Activated naive CD8-positive, alpha-beta T cell (primary cell): ENCODE data around the gene ADAMTSL2.
A peak's percentile ranks its signal among the peaks of the same experiment; 100 is the strongest.

ENCODE experiments used
- H3K27ac Mint-ChIP-seq: one replicate; pipeline ENCODE4 v1.8.0; 2021; ENCODE audit warnings: mixed read lengths
- H3K27me3 Mint-ChIP-seq: one replicate; pipeline ENCODE4 v1.8.0; 2021; ENCODE audit warnings: mixed read lengths
- H3K36me3 Mint-ChIP-seq: one replicate; pipeline ENCODE4 v1.8.0; 2021; ENCODE audit warnings: mixed read lengths
- H3K4me1 Mint-ChIP-seq: one replicate; pipeline ENCODE4 v1.8.0; 2021; ENCODE audit warnings: low read depth, mixed read lengths
- H3K4me3 Mint-ChIP-seq: one replicate; pipeline ENCODE4 v1.8.0; 2021; ENCODE audit warnings: mild to moderate bottlenecking, mixed read lengths
- H3K9me3 Mint-ChIP-seq: one replicate; pipeline ENCODE4 v1.8.0; 2021; ENCODE audit warnings: low read depth, mixed read lengths

The ADAMTSL2 gene

DNA sequence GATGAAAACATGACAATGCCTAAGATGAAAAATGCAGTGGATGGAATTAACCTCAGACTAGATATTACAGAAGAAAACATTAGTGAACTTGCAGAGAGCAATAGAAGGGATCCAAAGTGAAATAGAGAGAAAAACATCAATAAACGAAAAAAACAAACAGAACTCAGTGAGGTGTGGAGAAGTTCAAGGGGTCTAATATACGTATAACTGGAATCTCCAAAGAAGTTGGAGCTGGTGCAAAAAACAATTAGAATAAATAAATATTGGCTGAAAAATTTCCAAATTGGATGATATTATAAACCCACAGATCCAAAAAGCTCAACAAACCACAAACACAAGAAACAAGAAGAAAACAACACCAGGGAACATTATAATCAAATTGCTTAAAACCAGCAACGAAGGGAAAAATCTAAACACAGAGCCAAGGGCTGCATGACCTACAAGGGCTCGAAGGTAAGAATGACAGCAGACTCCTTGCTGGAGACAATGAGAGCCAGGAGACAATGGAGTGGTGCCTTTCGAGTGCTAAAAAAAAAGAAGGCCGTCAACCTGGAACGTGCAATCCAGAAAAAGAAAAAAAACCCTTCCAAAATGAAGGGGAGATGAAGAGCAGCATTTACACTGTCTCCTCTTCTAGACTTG lies 62.9 kb downstream of the ADAMTSL2 start:
- H3K4me3 Mint-ChIP-seq = no peak overlapping the region
- H3K4me1 Mint-ChIP-seq = no peaks in the 10 kb centered on the region
- H3K27ac Mint-ChIP-seq = no peak overlapping the region
- H3K9me3 Mint-ChIP-seq = peaks cover 9% of the 10 kb centered on the region
- peaks cover 7% of the 10 kb centered on the region for H3K36me3 Mint-ChIP-seq
- peaks cover 3% of the 10 kb centered on the region for H3K27me3 Mint-ChIP-seq

DNA sequence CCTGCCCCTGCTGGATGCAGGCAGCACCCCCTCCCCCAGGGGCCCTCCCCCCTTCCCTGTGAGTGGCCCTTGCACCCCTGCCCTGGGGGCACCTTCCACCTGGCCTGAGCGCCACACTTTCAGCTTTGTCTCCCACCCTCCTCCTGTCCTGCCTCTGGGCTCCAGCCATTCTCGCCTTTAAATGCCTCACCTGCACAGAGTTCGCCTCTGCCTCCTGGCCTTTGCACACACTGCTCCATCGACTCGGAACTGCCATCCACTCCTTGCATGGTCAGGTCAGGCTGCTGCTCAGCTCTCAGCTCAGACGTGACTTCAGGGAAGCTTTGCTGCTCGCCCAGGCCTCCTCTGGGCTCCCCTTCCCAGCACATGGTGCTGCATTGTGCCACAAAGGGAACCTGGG lies 64.5 kb downstream of the ADAMTSL2 start:
- peaks cover under 1% of the 10 kb centered on the region for H3K4me1 Mint-ChIP-seq
- H3K4me3 Mint-ChIP-seq = no peak overlapping the region
- peaks cover 3% of the 10 kb centered on the region for H3K27me3 Mint-ChIP-seq
- peaks cover 9% of the 10 kb centered on the region for H3K9me3 Mint-ChIP-seq
- peaks cover 7% of the 10 kb centered on the region for H3K36me3 Mint-ChIP-seq
- no peak overlapping the region for H3K27ac Mint-ChIP-seq

DNA sequence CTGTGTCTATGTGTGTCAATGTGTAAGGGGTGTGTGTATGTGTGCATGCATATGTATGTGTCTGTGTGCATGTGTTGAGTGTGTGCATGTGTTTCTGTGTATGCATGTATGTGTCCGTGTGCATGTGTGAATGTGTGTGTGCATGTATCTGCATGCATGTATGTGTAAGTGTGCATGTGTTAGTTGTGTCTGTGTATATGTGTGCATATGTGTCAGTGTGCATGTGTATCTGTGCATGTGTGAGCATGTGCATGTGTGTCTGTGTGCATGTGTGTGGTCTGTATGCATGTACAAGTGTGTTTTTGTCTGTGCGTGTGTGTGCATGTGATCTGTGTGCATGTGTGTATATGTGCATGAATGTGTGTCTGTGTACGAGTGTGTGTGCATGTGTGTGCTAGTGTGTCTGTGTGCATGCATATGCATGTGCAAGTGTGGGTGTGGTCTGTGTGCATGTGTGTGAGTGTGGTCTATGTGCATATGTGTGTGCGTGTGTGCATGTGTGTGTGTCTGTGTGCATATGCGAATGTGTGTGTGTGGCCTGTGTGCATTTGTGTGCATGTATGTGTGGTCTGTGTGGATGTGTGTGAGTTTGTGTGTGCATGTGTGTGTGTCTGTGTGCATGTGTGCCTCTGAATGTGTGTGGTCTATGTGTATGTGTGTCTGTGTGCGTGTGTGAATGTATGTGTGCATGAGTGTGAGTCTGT lies 65.1 kb downstream of the ADAMTSL2 start:
- Mint-ChIP-seq H3K27ac (no peak overlapping the region), H3K36me3 (peaks cover 7% of the 10 kb centered on the region), H3K27me3 (peaks cover 6% of the 10 kb centered on the region), H3K9me3 (peaks cover 9% of the 10 kb centered on the region), H3K4me3 (no peak overlapping the region), H3K4me1 (peaks cover 6% of the 10 kb centered on the region)

DNA sequence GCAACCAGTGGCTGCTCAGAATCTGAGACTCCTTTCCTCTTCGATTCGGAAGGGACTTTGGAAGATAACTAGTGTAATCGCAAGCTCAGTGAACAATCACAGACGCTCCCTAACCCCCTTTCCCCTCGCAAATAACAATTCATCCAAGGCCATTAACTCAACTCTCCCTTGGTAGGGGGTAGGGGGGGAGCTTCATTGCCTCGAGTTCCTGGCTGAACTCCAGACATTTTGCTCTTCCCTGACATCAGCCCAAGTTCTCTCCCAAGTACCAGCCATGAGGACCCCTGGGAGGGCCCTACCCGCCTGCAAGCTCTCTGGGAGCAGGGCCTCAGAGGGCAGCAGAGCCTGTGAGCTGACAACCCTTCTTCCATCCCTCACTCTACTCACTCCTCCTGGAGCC lies 66.2 kb downstream of the ADAMTSL2 start:
- Mint-ChIP-seq H3K9me3 (peaks cover 9% of the 10 kb centered on the region), H3K27me3 (peaks cover 6% of the 10 kb centered on the region), H3K4me1 (peaks cover 8% of the 10 kb centered on the region), H3K27ac (no peak overlapping the region), H3K4me3 (no peak overlapping the region), H3K36me3 (peaks cover 7% of the 10 kb centered on the region)

DNA sequence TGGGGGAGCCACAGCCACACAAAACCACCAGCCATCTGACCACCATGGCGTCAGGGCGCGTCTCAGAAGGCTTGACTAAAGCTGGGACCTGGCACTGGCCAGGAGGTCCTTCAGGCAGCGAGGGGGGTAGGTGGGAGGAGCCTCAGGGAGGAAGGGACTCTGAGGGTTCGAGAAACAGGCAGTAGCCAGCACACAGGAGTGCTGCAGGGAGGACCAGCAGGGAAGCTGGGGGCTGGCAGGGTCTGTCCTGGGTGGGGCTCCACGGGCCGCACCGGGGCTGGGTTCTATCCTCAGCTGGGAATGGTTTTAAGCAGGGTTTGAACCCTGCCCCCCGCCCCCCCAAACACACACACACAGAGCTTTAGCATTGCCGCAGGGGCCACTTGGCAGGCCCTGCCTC lies 67.2 kb downstream of the ADAMTSL2 start:
- Mint-ChIP-seq H3K4me3 (no peak overlapping the region), H3K4me1 (peaks cover 8% of the 10 kb centered on the region), H3K27ac (no peak overlapping the region), H3K9me3 (peaks cover 9% of the 10 kb centered on the region), H3K27me3 (peaks cover 6% of the 10 kb centered on the region), H3K36me3 (peaks cover 7% of the 10 kb centered on the region)

DNA sequence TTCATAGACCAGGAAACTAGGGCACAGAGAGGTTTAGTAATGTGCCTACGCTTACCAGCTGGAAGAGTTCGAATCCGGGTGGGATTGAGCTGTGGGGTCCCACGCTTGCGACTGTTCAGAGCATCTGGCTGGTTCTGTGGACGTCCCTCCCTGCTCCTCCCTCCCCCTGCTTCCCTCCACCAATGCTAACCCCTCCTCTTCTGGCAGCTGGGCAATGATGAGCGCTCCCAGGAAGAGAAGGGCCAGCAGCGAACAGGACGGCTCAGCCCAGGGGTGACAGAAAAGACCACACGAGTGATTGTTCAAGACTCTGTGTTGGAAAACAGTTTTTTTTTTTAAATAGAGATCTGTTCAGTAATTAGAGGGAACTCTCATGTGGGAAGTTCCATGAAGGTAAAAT lies 67.8 kb downstream of the ADAMTSL2 start:
- Mint-ChIP-seq H3K27ac (no peak overlapping the region), H3K4me3 (no peak overlapping the region), H3K36me3 (peaks cover 3% of the 10 kb centered on the region), H3K27me3 (peaks cover 2% of the 10 kb centered on the region), H3K4me1 (peaks cover 8% of the 10 kb centered on the region), H3K9me3 (peaks cover 4% of the 10 kb centered on the region)

DNA sequence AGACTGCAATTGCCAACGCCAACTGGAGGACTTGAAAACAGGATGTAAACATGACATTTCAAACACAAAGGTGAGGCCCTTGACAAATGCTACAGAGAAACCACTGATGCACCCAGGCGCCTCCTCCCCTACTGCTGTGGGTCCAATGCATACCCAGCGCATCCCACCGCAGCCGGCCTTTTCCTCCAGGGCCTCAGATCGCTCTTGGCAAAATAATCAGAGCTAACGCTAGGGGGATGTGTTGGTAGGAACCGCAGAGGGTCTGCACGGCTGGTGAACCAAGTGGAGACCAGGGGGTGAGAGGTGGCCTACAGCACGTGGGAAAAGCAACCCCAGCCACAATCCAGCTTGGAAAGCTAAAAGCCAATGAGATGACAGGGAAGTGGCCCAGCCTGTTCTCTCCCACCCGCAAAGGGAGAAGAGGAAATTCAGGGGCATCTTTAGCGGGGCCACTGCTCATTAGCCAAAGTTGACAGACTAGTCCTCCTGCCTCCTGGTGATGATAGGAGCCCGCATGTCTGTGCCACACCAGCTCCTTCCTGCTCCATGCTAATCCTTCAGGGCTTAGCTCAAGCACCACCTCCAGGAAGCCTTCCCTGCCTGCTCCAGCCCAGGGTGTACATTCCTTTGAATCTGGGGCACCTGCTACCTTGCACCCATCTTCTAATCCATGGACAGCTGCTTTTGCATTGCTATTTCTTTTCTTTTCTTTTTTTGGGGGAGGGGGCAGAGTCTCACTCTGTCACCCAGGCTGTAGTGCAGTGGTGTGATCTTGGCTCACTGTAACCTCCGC lies 68.8 kb downstream of the ADAMTSL2 start:
- Mint-ChIP-seq H3K27me3 (peaks cover 4% of the 10 kb centered on the region), H3K27ac (no peak overlapping the region), H3K4me1 (peaks cover 8% of the 10 kb centered on the region), H3K9me3 (no peaks in the 10 kb centered on the region), H3K36me3 (no peaks in the 10 kb centered on the region), H3K4me3 (no peak overlapping the region)

DNA sequence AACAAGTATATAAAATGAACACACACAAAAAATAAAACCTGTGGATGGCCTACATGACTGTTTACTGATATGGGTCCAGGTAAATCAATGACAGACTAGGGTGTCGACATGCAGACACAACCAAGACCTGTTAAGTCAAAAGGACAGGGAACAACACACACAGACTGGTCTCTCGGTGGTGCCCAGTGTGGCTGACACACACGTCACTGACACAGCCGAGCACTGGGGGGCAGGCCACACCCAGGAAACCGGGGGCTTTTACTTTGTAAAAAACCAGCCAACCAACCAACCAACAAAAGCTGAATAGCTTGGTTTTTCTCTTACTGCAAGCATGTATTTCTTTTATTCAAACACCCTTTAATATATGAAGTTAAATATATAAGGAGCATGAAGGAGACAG lies 69.7 kb downstream of the ADAMTSL2 start:
- Mint-ChIP-seq H3K27me3 (peaks cover 6% of the 10 kb centered on the region), H3K36me3 (no peaks in the 10 kb centered on the region), H3K4me3 (no peak overlapping the region), H3K4me1 (peaks cover 8% of the 10 kb centered on the region), H3K27ac (no peak overlapping the region), H3K9me3 (no peaks in the 10 kb centered on the region)

DNA sequence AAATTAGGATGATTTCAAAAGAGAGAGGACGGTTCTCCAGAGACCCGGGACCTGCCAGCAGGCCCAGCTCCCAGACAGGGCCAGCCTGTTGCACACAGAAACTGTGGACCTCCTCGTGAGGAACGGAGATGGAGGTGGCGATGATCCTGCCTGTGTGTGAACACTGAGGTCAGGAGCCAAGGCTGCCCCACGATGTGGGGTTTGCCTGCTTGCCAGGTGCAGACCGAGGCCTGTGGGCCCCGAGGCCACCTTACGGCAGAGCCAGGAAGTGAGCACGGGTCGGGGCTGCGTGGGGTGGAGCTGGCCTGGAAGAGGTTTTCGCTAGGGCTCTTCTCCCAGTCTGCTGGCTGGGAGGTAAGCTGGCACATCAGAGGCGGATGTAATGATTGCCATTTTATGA lies 70.4 kb downstream of the ADAMTSL2 start:
- H3K36me3 Mint-ChIP-seq = no peaks in the 10 kb centered on the region
- H3K4me1 Mint-ChIP-seq = peaks cover 13% of the 10 kb centered on the region
- no peaks in the 10 kb centered on the region for H3K9me3 Mint-ChIP-seq
- peaks cover 10% of the 10 kb centered on the region for H3K27me3 Mint-ChIP-seq
- peak overlapping the region; percentile 20 for H3K4me3 Mint-ChIP-seq
- no peak overlapping the region for H3K27ac Mint-ChIP-seq

DNA sequence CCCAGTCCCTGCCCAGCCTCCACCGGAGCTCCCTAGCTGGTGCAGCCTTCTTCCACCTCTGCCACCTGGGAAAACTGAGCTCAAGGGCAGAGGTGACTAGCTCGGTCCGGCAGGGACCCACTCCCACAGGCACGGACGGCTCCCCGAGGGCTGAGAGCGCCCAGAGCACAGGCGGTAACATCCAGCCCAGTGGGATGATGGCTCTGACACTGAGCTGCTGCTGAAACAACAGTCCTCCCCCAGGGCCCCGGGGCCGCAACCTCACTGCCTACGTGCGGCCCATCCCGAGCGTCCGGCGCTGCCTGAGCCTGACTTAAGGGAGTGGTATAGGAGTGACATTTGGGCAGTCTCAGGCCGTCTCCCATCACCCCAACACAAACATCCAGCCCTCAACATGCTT lies 70.9 kb downstream of the ADAMTSL2 start:
- Mint-ChIP-seq H3K4me3 (no peak overlapping the region), H3K4me1 (peaks cover 14% of the 10 kb centered on the region), H3K27ac (no peak overlapping the region), H3K36me3 (no peaks in the 10 kb centered on the region), H3K27me3 (peaks cover 15% of the 10 kb centered on the region), H3K9me3 (no peaks in the 10 kb centered on the region)

DNA sequence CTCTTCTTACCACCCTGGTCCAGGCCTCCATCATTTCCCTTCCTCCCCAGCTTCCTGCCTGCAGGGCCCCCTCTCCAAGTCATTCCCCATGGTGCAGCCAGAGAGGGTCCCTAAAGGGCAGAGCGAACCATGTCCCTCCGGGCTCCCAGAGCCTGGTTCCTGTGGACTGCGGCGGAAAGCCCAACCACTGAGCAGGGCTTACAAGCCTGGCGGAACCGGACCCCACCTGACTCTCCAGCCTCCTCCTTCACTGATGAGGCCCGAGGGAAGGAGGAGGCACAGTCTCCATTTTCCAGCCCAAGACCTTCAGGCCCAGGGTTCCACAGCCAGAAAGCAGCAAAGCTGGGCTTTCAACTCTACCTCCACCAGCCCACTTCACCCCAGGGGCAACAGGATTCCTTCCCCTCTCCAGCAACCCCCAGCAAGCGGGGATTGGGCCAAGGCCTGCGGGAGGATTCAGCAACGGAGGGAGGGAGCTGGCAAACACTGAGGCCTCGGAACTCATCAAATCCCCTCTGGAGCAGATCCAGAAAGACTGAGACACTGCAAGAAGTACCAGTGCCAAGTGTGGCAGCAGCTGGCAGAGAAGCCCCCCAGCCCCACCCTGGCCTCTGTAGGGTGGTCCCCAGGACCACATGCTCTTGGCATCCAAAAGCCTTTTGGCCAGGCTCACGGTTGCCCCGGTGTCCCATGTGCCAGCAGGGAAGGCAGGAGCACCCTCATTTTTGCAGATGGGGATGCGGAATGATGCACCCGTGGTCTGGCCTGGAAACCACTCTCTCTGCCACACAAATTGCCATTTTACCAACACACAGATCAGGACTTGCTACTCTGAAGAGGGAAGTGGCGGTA lies 71.6 kb downstream of the ADAMTSL2 start:
- Mint-ChIP-seq H3K27ac (no peak overlapping the region), H3K4me1 (peaks cover 14% of the 10 kb centered on the region), H3K4me3 (no peak overlapping the region), H3K36me3 (no peaks in the 10 kb centered on the region), H3K27me3 (peaks cover 20% of the 10 kb centered on the region), H3K9me3 (no peaks in the 10 kb centered on the region)

DNA sequence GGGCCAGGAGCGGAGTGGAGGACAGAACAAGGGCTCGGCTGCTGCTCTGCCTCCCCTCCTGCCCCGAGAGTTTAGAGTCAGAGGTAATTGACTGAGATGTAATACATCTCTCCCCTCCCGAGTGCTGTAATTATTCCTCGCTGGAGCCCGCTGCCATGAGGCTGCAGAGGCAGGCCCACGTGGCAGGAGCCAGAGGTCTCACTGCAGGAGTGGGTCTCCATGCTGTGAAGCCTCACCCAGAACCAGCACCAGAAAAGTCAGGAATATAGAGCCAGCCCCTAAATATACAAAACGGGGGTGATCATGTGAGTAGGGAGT lies 72.2 kb downstream of the ADAMTSL2 start:
- Mint-ChIP-seq H3K27ac (no peak overlapping the region), H3K9me3 (no peaks in the 10 kb centered on the region), H3K27me3 (peaks cover 24% of the 10 kb centered on the region), H3K4me3 (no peak overlapping the region), H3K36me3 (no peaks in the 10 kb centered on the region), H3K4me1 (peaks cover 14% of the 10 kb centered on the region)

DNA sequence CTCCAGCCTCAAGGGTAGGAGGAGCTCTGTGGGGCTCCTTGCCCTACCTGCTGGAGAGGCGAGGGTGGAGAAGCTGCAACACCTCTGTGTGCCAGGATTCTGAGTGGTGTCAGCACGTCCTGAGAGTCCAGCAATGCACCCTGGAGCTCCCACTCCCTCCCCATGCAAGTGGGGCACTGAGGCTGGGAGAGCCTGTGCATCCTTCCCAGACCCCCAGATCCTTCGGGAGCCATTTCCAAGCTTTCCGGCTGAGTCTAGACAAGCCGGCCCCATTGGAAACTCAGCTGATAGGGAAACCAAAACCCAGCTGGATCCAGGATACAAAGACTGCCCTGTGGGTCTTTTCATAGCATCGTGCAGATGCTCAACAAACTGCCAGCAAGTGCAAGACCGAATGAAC lies 72.9 kb downstream of the ADAMTSL2 start:
- Mint-ChIP-seq H3K27me3 (peaks cover 24% of the 10 kb centered on the region), H3K27ac (no peak overlapping the region), H3K4me3 (no peak overlapping the region), H3K4me1 (peaks cover 14% of the 10 kb centered on the region), H3K9me3 (no peaks in the 10 kb centered on the region), H3K36me3 (no peaks in the 10 kb centered on the region)

DNA sequence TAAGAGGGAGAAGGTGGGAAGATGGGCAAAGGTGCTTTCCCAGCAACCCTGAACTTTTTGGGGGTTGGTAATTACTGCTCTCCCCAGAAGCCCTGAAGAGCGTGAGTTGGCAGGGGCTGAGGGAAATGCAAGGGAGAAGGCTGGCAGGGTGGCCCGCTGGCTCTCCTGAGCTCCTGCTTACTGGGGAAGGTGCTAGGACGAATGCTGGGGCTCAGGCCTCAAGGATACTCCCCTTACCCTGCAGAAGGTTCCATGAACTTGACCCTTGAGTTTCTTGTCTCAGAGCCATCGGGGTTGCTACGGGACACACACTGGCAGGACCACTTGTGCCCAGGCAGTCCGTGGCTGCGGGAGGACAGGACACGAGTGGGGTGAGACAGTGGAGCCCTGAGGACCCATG lies 73.5 kb downstream of the ADAMTSL2 start:
- no peak overlapping the region for H3K27ac Mint-ChIP-seq
- no peaks in the 10 kb centered on the region for H3K9me3 Mint-ChIP-seq
- peaks cover 24% of the 10 kb centered on the region for H3K27me3 Mint-ChIP-seq
- no peak overlapping the region for H3K4me3 Mint-ChIP-seq
- H3K4me1 Mint-ChIP-seq = peaks cover 14% of the 10 kb centered on the region
- no peaks in the 10 kb centered on the region for H3K36me3 Mint-ChIP-seq

DNA sequence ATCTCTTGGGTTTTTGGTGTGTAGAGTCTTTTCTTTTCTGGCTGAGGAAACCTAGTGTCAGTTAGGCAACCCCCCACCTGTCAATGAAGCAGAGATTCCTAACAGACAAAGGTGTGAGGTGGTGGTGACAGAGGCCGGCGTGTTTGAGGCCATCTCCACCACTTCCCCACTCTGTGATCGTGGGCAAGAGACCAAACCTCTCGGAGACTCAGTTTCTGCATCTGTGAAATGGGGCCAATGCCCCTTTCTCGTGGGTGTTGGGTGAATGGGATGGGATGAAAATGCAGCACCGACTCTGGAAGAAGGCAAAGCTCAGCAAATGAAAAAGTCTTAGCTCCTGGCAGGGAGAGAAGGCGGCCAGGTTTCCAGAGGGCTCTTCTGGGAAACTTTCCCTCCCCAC lies 73.9 kb downstream of the ADAMTSL2 start:
- Mint-ChIP-seq H3K36me3 (no peaks in the 10 kb centered on the region), H3K27me3 (peaks cover 24% of the 10 kb centered on the region), H3K4me1 (peaks cover 14% of the 10 kb centered on the region), H3K9me3 (no peaks in the 10 kb centered on the region), H3K27ac (no peak overlapping the region), H3K4me3 (no peak overlapping the region)
